H9 (cell line): ENCODE data around the gene RASGRP3. TPM values are rescaled to one million over a fixed set of nuclear protein-coding genes. Genes with fewer than 3 reads are reported as not detected.

ENCODE experiments used
- DNase-seq: peaks from one replicate; pipeline ENCODE4 v3.0.0-alpha.2; 2017
- H2AFZ ChIP-seq: one replicate; pipeline ENCODE4 v1.6.1; 2013; ENCODE audit warnings: mild to moderate bottlenecking, low read length, control low read depth, moderate library complexity
- H2AK5ac ChIP-seq: 2 replicates; pipeline ENCODE4 v1.6.1; 2013; ENCODE audit warnings: low read length, control low read depth, mixed read lengths; ENCODE audit not compliant: insufficient read length
- H2BK120ac ChIP-seq: one replicate; pipeline ENCODE4 v1.6.1; 2013; ENCODE audit warnings: low read depth, mild to moderate bottlenecking, low read length, control low read depth, inconsistent platforms; ENCODE audit not compliant: poor library complexity, severe bottlenecking
- H2BK12ac ChIP-seq: 2 replicates; pipeline ENCODE4 v1.6.1; 2013; ENCODE audit warnings: low read length, control low read depth, mixed read lengths, low read depth; ENCODE audit not compliant: insufficient read length
- H2BK15ac ChIP-seq: 2 replicates; pipeline ENCODE4 v1.6.1; 2013; ENCODE audit warnings: low read depth, low read length, control low read depth
- H2BK20ac ChIP-seq: one replicate; pipeline ENCODE4 v1.6.1; 2013; ENCODE audit warnings: low read depth, mild to moderate bottlenecking, low read length, control low read depth, inconsistent platforms; ENCODE audit not compliant: poor library complexity, severe bottlenecking
- H2BK5ac ChIP-seq: 2 replicates; pipeline ENCODE4 v1.6.1; 2013; ENCODE audit warnings: low read length, control low read depth, mixed read lengths; ENCODE audit not compliant: insufficient read length
- H3K14ac ChIP-seq: 2 replicates; pipeline ENCODE4 v1.6.1; 2013; ENCODE audit warnings: low read length, control low read depth; ENCODE audit not compliant: insufficient read depth
- H3K18ac ChIP-seq: 2 replicates; pipeline ENCODE4 v1.6.1; 2013; ENCODE audit warnings: low read depth, mild to moderate bottlenecking, mixed read lengths, low read length, control low read depth; ENCODE audit not compliant: insufficient read length
- H3K23ac ChIP-seq: 2 replicates; pipeline ENCODE4 v1.6.1; 2013; ENCODE audit warnings: low read length, control low read depth, mixed read lengths, low read depth; ENCODE audit not compliant: insufficient read length
- H3K23me2 ChIP-seq: 2 replicates; pipeline ENCODE4 v1.6.1; 2013; ENCODE audit warnings: low read depth, mild to moderate bottlenecking, mixed read lengths, low read length, control low read depth; ENCODE audit not compliant: insufficient read length, poor library complexity, severe bottlenecking
- H3K27ac ChIP-seq: 2 replicates; pipeline ENCODE4 v1.5.1; 2013; ENCODE audit warnings: low read length, control low read depth, mixed read lengths, low read depth; ENCODE audit not compliant: insufficient read length
- H3K27me3 ChIP-seq: 2 replicates; pipeline ENCODE4 v1.6.1; 2013; ENCODE audit warnings: low read length, control low read depth, inconsistent platforms; ENCODE audit not compliant: insufficient read depth
- H3K4ac ChIP-seq: 2 replicates; pipeline ENCODE4 v1.6.1; 2013; ENCODE audit warnings: low read depth, mild to moderate bottlenecking, control low read depth, inconsistent platforms, low read length, moderate library complexity
- H3K4me1 ChIP-seq: 2 replicates; pipeline ENCODE4 v1.6.1; 2013; ENCODE audit warnings: low read length, control low read depth, inconsistent platforms; ENCODE audit not compliant: insufficient read depth
- H3K4me2 ChIP-seq: 2 replicates; pipeline ENCODE4 v1.6.1; 2013; ENCODE audit warnings: low read length, control low read depth, mixed read lengths; ENCODE audit not compliant: insufficient read length, insufficient read depth
- H3K56ac ChIP-seq: 2 replicates; pipeline ENCODE4 v1.6.1; 2013; ENCODE audit warnings: low read depth, mild to moderate bottlenecking, mixed read lengths, low read length, control low read depth; ENCODE audit not compliant: insufficient read length
- H3K79me1 ChIP-seq: 2 replicates; pipeline ENCODE4 v1.6.1; 2013; ENCODE audit warnings: low read depth, mild to moderate bottlenecking, moderate library complexity, low read length, control low read depth, inconsistent platforms; ENCODE audit not compliant: insufficient read depth, poor library complexity, severe bottlenecking
- H3K79me2 ChIP-seq: 2 replicates; pipeline ENCODE4 v1.6.1; 2013; ENCODE audit warnings: low read length, control low read depth, inconsistent platforms; ENCODE audit not compliant: insufficient read depth
- H3K9ac ChIP-seq: 2 replicates; pipeline ENCODE4 v1.6.1; 2013; ENCODE audit warnings: low read length, control low read depth, mixed read lengths; ENCODE audit not compliant: insufficient read length; ENCODE audit errors: extremely low read depth
- H3K9me3 ChIP-seq: one replicate; pipeline ENCODE4 v1.6.1; 2013; ENCODE audit warnings: low read depth, low read length, inconsistent platforms; ENCODE audit not compliant: control insufficient read depth
- H3T11ph ChIP-seq: one replicate; pipeline ENCODE4 v1.6.1; 2013; ENCODE audit warnings: mild to moderate bottlenecking, low read length, control low read depth, inconsistent platforms
- H4K20me1 ChIP-seq: one replicate; pipeline ENCODE4 v1.6.1; 2013; ENCODE audit not compliant: control insufficient read depth, insufficient read length, insufficient read depth
- H4K5ac ChIP-seq: 2 replicates; pipeline ENCODE4 v1.6.1; 2013; ENCODE audit warnings: low read depth, mild to moderate bottlenecking, mixed read lengths, low read length, control low read depth; ENCODE audit not compliant: insufficient read length
- H4K8ac ChIP-seq: replicated peaks from 2 replicates; pipeline ENCODE4 v1.6.1; 2013; ENCODE audit warnings: low read length, control low read depth, mixed read lengths, low read depth; ENCODE audit not compliant: insufficient read length
- H4K91ac ChIP-seq: 2 replicates; pipeline ENCODE4 v1.6.1; 2013; ENCODE audit warnings: low read depth, mild to moderate bottlenecking, moderate library complexity, mixed read lengths, low read length, control low read depth; ENCODE audit not compliant: insufficient read length
- H3K27ac Mint-ChIP-seq, 3 experiments: 2 replicates in 2 of 3; 3 replicates in 1 of 3; pipeline ENCODE4 v1.8.0; 2020 to 2021; ENCODE audit warnings: mixed read lengths in 3 of 3, mild to moderate bottlenecking in 1 of 3, moderate library complexity in 1 of 3
- H3K27me3 Mint-ChIP-seq: 2 replicates; pipeline ENCODE4 v1.8.0; 2021; ENCODE audit warnings: low read depth, mild to moderate bottlenecking, moderate library complexity, mixed read lengths
- H3K36me3 Mint-ChIP-seq, 3 experiments: 2 replicates in 2 of 3; 3 replicates in 1 of 3; pipeline ENCODE4 v1.8.0; 2020 to 2021; ENCODE audit warnings: low read depth in 3 of 3, mixed read lengths in 3 of 3; ENCODE audit not compliant: insufficient read depth in 1 of 3
- H3K4me1 Mint-ChIP-seq, 2 experiments: 2 replicates each; pipeline ENCODE4 v1.8.0; 2020; ENCODE audit warnings: mixed read lengths in 2 of 2
- H3K4me3 Mint-ChIP-seq, 2 experiments: 2 replicates in 1 of 2; 3 replicates in 1 of 2; pipeline ENCODE4 v1.8.0; 2020 to 2021; ENCODE audit warnings: mild to moderate bottlenecking in 2 of 2, mixed read lengths in 2 of 2, moderate library complexity in 1 of 2
- H3K9me3 Mint-ChIP-seq, 2 experiments: 2 replicates in 1 of 2; 3 replicates in 1 of 2; pipeline ENCODE4 v1.8.0; 2020; ENCODE audit warnings: mild to moderate bottlenecking in 2 of 2, mixed read lengths in 2 of 2, moderate library complexity in 1 of 2
- WGBS: extraction: QIAGEN DNeasy Blood & Tissue Kit; methylation state at CpG from one replicate; pipeline ENCODE4 v1.1.7; 2013; ENCODE audit warnings: missing lambda C conversion rate, low lambda C conversion rate, mixed read lengths; ENCODE audit not compliant: insufficient read length; ENCODE audit errors: extremely low coverage; 5-methylcytosine and 5-hydroxymethylcytosine counted together
- total RNA-seq: library from RNA; stranded (reverse); gene quantifications from 2 replicates; pipeline ENCODE4 v1.2.1, GENCODE V29; 2021
- TF ChIP-seq, protein P1 (sequence below): fragments of 200-600 bp; sonication (generic); conservative IDR thresholded peaks from 3 replicates; pipeline ENCODE4 v1.8.0; 2021; ENCODE audit warnings: antibody characterized with exemption, mild to moderate bottlenecking

RASGRP3 gene
- total RNA-seq, 1 experiment from 2014 or later = not detected

DNA sequence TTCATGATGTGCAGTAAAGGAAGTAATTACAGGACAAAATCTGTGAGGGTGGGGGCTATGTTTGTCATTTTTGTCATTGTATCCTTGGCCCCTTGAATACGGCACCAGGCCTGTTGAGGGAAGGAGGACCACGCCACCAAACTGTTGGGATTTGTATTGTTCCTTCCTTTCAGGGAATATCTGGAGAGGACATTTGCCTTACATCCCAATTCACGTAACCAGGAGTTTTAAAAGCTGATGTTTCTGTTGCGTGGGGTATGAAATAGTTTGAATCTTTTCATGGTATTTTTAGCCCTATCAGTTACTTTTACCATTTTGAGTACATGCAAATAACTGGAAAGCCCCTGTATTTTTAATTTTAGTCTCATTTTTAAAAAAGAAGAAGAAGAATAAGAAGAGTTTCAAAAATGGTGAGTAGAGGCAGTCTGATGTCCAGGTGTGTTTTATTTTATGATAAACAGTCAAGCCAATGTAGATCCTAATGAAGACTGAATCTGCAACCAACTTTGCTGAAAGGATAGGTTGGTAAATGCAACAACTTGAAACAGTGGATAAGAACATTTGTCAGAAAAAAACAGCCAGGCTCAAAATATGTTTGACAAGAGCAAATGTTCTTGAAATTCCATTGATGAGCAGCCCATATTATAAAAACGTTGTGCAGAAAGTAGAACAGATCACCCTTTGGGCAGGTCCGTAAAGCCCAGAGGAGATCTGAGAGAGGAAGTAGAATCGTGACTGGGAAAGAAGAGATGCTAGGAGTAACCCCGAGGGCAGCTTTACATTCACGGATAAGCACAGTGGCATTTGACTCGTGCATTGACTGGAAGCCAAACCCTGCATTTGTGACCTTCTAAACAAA lies 54.5 kb downstream of the RASGRP3 start:
- Histone ChIP-seq H3T11ph (no peak overlapping the region), H3K56ac (no peak overlapping the region), H4K5ac (no peak overlapping the region), H2BK20ac (no peak overlapping the region), H4K8ac (no peak overlapping the region), H3K9ac (no peak overlapping the region), H3K27ac (no peak overlapping the region), H2BK120ac (no peak overlapping the region), H3K27me3 (no peaks in the 10 kb centered on the region), H4K20me1 (no peaks in the 10 kb centered on the region), H3K18ac (no peak overlapping the region), H3K14ac (no peak overlapping the region), H2BK12ac (no peak overlapping the region), H2BK15ac (no peak overlapping the region), H2AFZ (no peak overlapping the region), H2BK5ac (no peak overlapping the region), H3K4me2 (no peak overlapping the region), H3K4ac (no peak overlapping the region), H3K23me2 (no peaks in the 10 kb centered on the region), H2AK5ac (no peak overlapping the region), H3K4me1 (no peaks in the 10 kb centered on the region), H3K79me2 (no peaks in the 10 kb centered on the region), H3K23ac (no peak overlapping the region), H4K91ac (no peak overlapping the region), H3K9me3 (no peaks in the 10 kb centered on the region), H3K79me1 (no peaks in the 10 kb centered on the region)
- peak overlapping the region in 1 of 3 experiments; percentile 20; a peak in 1 of 7 replicates for H3K27ac Mint-ChIP-seq
- H3K36me3 Mint-ChIP-seq = 0 out of 7 replicates have a peak, but pooled peaks cover 0 to 2% (median 0%) of the 10 kb centered on the region in 3 experiments
- TF ChIP-seq, protein P1, sequence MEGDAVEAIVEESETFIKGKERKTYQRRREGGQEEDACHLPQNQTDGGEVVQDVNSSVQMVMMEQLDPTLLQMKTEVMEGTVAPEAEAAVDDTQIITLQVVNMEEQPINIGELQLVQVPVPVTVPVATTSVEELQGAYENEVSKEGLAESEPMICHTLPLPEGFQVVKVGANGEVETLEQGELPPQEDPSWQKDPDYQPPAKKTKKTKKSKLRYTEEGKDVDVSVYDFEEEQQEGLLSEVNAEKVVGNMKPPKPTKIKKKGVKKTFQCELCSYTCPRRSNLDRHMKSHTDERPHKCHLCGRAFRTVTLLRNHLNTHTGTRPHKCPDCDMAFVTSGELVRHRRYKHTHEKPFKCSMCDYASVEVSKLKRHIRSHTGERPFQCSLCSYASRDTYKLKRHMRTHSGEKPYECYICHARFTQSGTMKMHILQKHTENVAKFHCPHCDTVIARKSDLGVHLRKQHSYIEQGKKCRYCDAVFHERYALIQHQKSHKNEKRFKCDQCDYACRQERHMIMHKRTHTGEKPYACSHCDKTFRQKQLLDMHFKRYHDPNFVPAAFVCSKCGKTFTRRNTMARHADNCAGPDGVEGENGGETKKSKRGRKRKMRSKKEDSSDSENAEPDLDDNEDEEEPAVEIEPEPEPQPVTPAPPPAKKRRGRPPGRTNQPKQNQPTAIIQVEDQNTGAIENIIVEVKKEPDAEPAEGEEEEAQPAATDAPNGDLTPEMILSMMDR = no peak
- DNase-seq = no peak
- peaks cover 2% of the 10 kb centered on the region; the same call in 1 of the 2 replicates for H3K27me3 Mint-ChIP-seq
- WGBS = no CpG with 5 or more reads among the region's 10 CpGs
- no peak overlapping the region for H3K4me3 Mint-ChIP-seq
- no peaks in the 10 kb centered on the region for H3K4me1 Mint-ChIP-seq
- H3K9me3 Mint-ChIP-seq = no peaks in the 10 kb centered on the region
